Measurements from ENCODE around the gene FAM193A.
"Not testable (repeated sequence)": the region's sequence is repeated elsewhere in the genome, so short reads cannot be mapped to it uniquely, and the experiment has no call there.

Gene FAM193A

GRCh38 chr4:2738296-2738695 lies 201.8 kb downstream of the FAM193A start:
- not testable (repeated sequence) for H3K36me3 ChIP-seq (ENCODE audit: control insufficient read depth in 2 of 2, insufficient read depth in 2 of 2, low read length in 2 of 2); H3K27ac ChIP-seq (ENCODE audit: low read length); H3K4me3 ChIP-seq (ENCODE audit: low read length in 2 of 2); H3K27me3 ChIP-seq (ENCODE audit: control insufficient read depth in 1 of 2, insufficient read depth in 2 of 2, low read length in 2 of 2); H3K4me1 ChIP-seq (ENCODE audit: control insufficient read depth, insufficient read depth, low read length); H3K9ac ChIP-seq (ENCODE audit: low read length in 2 of 2); H3K9me3 ChIP-seq (ENCODE audit: control insufficient read depth in 2 of 2, low read length in 2 of 2)

DNA sequence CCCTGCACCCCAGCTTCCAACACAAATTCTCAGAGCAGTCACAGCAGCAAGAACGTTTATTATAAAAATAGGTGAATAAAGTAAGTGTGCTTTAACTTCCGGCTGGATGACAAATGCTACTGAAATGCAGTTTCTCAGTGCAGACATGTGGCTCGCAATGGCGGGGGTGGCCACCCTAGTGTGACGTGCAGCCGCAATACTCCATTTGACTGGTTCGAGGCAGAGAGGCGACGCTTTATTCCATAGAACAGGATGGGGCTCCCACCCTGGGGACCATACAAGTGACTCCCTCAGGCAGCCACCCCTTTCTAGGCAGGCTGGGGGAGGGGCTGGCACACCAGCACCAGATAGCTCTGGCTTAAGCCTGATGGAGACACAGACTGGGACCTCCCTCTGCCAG lies 205.2 kb downstream of the FAM193A start:
- no peak overlapping the region for H3K27ac ChIP-seq (ENCODE audit: low read length)
- no peaks in the 10 kb centered on the region for H3K27me3 ChIP-seq (ENCODE audit: control insufficient read depth in 1 of 2, insufficient read depth in 2 of 2, low read length in 2 of 2)
- no peaks in the 10 kb centered on the region for H3K4me1 ChIP-seq (ENCODE audit: control insufficient read depth, insufficient read depth, low read length)
- no peak overlapping the region for H3K9ac ChIP-seq (ENCODE audit: low read length in 2 of 2)
- no peak overlapping the region for H3K4me3 ChIP-seq (ENCODE audit: low read length in 2 of 2)
- peaks cover 0 to 2% of the 10 kb centered on the region in 2 donors for H3K9me3 ChIP-seq (ENCODE audit: control insufficient read depth in 2 of 2, low read length in 2 of 2)
- H3K36me3 ChIP-seq (ENCODE audit: control insufficient read depth in 2 of 2, insufficient read depth in 2 of 2, low read length in 2 of 2), result peaks cover 14 to 38% of the 10 kb centered on the region in 2 donors

DNA sequence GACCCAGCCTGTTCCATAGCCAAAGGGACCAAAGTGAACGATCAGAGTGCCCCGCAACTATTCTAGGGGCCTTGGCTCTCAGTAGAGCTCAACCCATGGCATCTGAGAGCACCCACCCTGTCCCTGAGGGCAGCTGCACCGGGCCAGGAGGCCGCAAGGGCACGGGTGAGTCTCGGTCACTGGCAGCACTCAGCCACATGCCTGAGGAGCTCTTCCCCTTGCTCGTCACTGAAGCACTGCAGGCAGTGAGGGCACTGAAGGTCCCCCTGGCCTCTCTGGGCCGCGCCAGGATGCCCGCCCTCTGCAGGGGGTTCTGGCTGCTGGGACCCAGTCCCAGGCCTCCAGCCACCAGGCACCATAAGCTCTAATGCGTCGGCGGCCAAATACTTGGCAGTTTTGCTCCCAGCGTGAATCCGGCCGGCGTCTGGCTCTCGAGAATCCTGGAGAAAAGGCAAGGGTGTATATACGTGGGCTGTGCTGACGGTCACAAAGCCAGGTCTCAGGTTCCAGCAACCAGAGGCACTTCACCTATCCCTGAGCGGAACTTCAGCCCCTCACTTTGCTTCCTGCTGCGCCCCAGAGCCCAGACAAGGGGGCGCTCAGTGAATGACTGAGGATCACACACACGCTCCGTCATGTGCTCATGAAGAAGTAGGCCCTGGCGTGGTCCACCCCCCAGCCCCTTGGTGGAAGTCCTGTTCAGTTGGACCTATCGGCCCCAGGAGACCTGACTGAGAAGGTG lies 205.8 kb downstream of the FAM193A start:
- Histone ChIP-seq H3K4me3 (ENCODE audit: low read length in 2 of 2) (no peak overlapping the region), H3K4me1 (ENCODE audit: control insufficient read depth, insufficient read depth, low read length) (peaks cover 5% of the 10 kb centered on the region), H3K9me3 (ENCODE audit: control insufficient read depth in 2 of 2, low read length in 2 of 2) (no peaks in the 10 kb centered on the region), H3K27ac (ENCODE audit: low read length) (no peak overlapping the region), H3K36me3 (ENCODE audit: control insufficient read depth in 2 of 2, insufficient read depth in 2 of 2, low read length in 2 of 2) (peaks cover 17 to 44% of the 10 kb centered on the region in 2 donors), H3K9ac (ENCODE audit: low read length in 2 of 2) (no peak overlapping the region), H3K27me3 (ENCODE audit: control insufficient read depth in 1 of 2, insufficient read depth in 2 of 2, low read length in 2 of 2) (no peaks in the 10 kb centered on the region)

GRCh38 chr4:2742823-2743517 lies 206.5 kb downstream of the FAM193A start:
- no peak overlapping the region for H3K4me3 ChIP-seq (ENCODE audit: low read length in 2 of 2)
- H3K27me3 ChIP-seq (ENCODE audit: control insufficient read depth in 1 of 2, insufficient read depth in 2 of 2, low read length in 2 of 2), result no peaks in the 10 kb centered on the region
- no peak overlapping the region for H3K27ac ChIP-seq (ENCODE audit: low read length)
- peaks cover 21 to 50% of the 10 kb centered on the region in 2 donors for H3K36me3 ChIP-seq (ENCODE audit: control insufficient read depth in 2 of 2, insufficient read depth in 2 of 2, low read length in 2 of 2)
- no peak overlapping the region for H3K9ac ChIP-seq (ENCODE audit: low read length in 2 of 2)
- H3K9me3 ChIP-seq (ENCODE audit: control insufficient read depth in 2 of 2, low read length in 2 of 2), result no peaks in the 10 kb centered on the region
- peaks cover 10% of the 10 kb centered on the region for H3K4me1 ChIP-seq (ENCODE audit: control insufficient read depth, insufficient read depth, low read length)

DNA sequence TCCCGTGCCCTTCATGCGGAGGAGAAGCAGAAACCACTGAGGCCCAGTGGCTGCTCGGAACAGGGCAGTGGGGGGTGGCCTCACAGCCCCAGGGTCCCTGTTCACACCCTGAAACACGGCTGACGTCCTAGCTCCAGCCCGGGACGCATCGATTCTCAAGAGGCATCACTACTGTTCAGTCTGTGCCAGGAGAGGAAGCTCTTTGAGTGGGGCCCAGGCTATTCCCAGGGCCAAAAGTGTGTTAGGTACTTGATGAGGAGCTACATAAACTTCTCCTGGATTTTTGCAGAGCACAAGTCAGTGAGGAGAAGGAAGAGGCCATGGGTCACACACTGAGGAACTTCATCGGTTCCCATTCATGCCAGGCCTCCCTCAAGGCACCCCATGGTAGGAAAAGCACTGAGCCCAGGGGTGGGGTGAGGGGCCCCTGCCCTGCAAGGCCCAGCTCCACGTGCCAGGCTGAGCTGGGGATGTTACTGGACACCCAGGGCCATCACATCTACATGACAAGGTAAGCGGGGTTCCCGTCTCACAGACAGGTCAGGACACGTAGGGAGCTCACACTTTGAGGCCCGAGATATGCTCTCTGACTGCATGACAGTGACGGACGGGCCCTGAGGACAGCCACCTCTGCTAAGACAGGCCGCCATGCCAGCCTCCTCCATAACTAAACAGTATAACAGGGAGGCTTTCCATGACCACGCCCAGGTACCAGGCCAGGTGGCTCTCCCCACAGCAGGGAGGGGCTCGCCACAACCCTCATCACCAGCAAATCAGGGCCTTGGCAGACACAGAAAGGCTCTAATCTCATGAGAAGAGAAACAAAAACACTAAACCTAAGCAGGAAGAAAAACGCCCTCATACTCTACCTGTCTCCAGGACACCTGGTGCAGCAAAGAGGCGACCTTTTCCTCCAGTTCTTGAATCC lies 207.3 kb downstream of the FAM193A start:
- H3K27ac ChIP-seq (ENCODE audit: low read length), result no peak overlapping the region
- no peak overlapping the region for H3K4me3 ChIP-seq (ENCODE audit: low read length in 2 of 2)
- peaks cover 21 to 50% of the 10 kb centered on the region in 2 donors for H3K36me3 ChIP-seq (ENCODE audit: control insufficient read depth in 2 of 2, insufficient read depth in 2 of 2, low read length in 2 of 2)

DNA sequence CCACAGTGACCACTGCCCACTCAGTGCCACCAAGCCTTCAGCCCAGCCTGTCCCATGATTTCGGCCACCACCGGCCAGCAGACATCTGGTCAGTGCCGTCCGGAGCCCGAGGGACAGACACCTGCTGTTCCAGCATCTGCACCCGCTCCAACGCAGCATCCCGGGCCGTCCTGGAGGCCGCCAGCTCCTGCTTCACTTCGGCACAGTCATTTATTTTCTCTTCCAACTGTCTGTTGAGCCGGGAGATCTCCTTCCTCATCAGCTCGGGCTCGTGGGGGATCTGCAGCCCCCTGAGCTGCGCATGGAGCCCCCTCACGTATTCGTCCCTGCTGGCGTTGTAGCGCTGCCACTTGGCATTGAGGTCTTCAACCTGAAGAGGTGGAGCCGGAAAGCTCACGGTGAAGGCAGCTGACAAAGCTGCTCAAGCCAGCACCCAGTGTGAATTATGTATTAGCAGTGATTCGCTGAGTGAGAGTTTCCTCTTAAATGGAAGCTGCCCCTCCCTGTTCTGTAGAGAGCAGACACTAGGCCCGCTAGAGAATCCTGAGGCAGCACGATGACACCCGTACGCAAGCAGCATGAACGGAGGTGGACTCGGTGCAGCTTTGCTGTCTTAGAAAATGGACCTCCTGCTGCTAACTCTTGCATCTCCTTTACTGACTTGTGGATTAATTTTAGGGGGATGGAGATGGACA lies 208.3 kb downstream of the FAM193A start:
- Histone ChIP-seq H3K27me3 (ENCODE audit: control insufficient read depth in 1 of 2, insufficient read depth in 2 of 2, low read length in 2 of 2) (no peaks in the 10 kb centered on the region), H3K9me3 (ENCODE audit: control insufficient read depth in 2 of 2, low read length in 2 of 2) (no peaks in the 10 kb centered on the region), H3K4me1 (ENCODE audit: control insufficient read depth, insufficient read depth, low read length) (peaks cover 10% of the 10 kb centered on the region), H3K27ac (ENCODE audit: low read length) (no peak overlapping the region), H3K9ac (ENCODE audit: low read length in 2 of 2) (no peak overlapping the region), H3K4me3 (ENCODE audit: low read length in 2 of 2) (no peak overlapping the region), H3K36me3 (ENCODE audit: control insufficient read depth in 2 of 2, insufficient read depth in 2 of 2, low read length in 2 of 2) (peaks cover 21 to 50% of the 10 kb centered on the region in 2 donors)

More for the DNA sequence above, 207.3 kb downstream of the FAM193A start:
- no peak overlapping the region for H3K9ac ChIP-seq (ENCODE audit: low read length in 2 of 2)
- no peaks in the 10 kb centered on the region for H3K27me3 ChIP-seq (ENCODE audit: control insufficient read depth in 1 of 2, insufficient read depth in 2 of 2, low read length in 2 of 2)
- peaks cover 10% of the 10 kb centered on the region for H3K4me1 ChIP-seq (ENCODE audit: control insufficient read depth, insufficient read depth, low read length)
- no peaks in the 10 kb centered on the region for H3K9me3 ChIP-seq (ENCODE audit: control insufficient read depth in 2 of 2, low read length in 2 of 2)

- Histone ChIP-seq H3K4me3 (ENCODE audit: low read length in 2 of 2) (no peak overlapping the region), H3K27ac (ENCODE audit: low read length) (no peak overlapping the region), H3K9me3 (ENCODE audit: control insufficient read depth in 2 of 2, low read length in 2 of 2) (no peaks in the 10 kb centered on the region), H3K27me3 (ENCODE audit: control insufficient read depth in 1 of 2, insufficient read depth in 2 of 2, low read length in 2 of 2) (no peaks in the 10 kb centered on the region), H3K4me1 (ENCODE audit: control insufficient read depth, insufficient read depth, low read length) (peaks cover 13% of the 10 kb centered on the region), H3K36me3 (ENCODE audit: control insufficient read depth in 2 of 2, insufficient read depth in 2 of 2, low read length in 2 of 2) (peaks cover 21 to 50% of the 10 kb centered on the region in 2 donors), H3K9ac (ENCODE audit: low read length in 2 of 2) (no peak overlapping the region)
Observed at GRCh38 chr4:2745516-2745915, 209.1 kb downstream of the FAM193A start.

DNA sequence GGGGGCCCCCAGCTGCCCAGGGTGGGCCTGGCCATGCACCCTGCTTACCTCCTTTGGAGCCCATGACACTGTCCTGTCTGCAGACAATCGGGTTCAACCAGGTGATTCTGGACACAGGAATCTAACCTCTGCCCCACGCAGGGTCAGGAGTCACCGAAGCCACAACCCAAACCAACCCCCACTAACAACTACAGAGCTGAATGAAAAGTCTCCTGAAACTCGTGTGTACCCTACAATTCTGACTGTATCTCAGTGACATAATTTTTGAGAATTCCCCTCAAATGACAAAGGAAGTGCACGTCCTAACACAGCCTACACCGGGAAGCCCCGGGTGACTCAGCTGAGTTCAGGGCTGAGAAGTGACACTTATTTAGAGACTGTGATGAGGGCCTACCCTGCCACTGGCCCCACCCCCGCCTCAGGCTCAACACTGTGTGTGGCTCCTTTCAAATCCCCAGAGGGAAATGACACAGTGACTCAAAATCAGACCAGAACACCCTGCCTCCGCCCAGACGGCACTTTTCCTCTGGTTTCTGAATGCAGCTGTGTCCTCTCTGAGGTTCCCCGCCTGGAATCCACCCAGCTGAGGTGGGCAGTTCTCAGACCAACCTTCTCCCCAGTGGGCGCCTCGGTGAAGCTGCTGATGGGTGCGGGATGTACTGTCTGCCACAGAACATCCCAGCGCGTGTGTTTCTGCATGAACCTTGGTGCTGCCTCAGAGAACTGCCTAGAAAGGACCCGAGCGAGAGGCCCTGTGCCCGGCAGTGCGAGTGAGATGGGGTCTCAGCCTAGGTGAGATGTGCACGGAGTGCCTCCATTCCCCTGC lies 209.7 kb downstream of the FAM193A start:
- no peaks in the 10 kb centered on the region for H3K27me3 ChIP-seq (ENCODE audit: control insufficient read depth in 1 of 2, insufficient read depth in 2 of 2, low read length in 2 of 2)
- H3K9ac ChIP-seq (ENCODE audit: low read length in 2 of 2), result no peak overlapping the region
- H3K4me3 ChIP-seq (ENCODE audit: low read length in 2 of 2), result no peak overlapping the region
- H3K27ac ChIP-seq (ENCODE audit: low read length), result no peak overlapping the region
- H3K36me3 ChIP-seq (ENCODE audit: control insufficient read depth in 2 of 2, insufficient read depth in 2 of 2, low read length in 2 of 2), result peaks cover 21 to 50% of the 10 kb centered on the region in 2 donors
- no peaks in the 10 kb centered on the region for H3K9me3 ChIP-seq (ENCODE audit: control insufficient read depth in 2 of 2, low read length in 2 of 2)
- H3K4me1 ChIP-seq (ENCODE audit: control insufficient read depth, insufficient read depth, low read length), result peaks cover 20% of the 10 kb centered on the region

GRCh38 chr4:2746891-2747695 lies 210.6 kb downstream of the FAM193A start:
- no peaks in the 10 kb centered on the region for H3K9me3 ChIP-seq (ENCODE audit: control insufficient read depth in 2 of 2, low read length in 2 of 2)
- no peak overlapping the region for H3K9ac ChIP-seq (ENCODE audit: low read length in 2 of 2)
- H3K4me3 ChIP-seq (ENCODE audit: low read length in 2 of 2), result no peak overlapping the region
- H3K27me3 ChIP-seq (ENCODE audit: control insufficient read depth in 1 of 2, insufficient read depth in 2 of 2, low read length in 2 of 2), result no peaks in the 10 kb centered on the region
- H3K27ac ChIP-seq (ENCODE audit: low read length), result no peak overlapping the region
- peaks cover 29% of the 10 kb centered on the region for H3K4me1 ChIP-seq (ENCODE audit: control insufficient read depth, insufficient read depth, low read length)
- peaks cover 21 to 50% of the 10 kb centered on the region in 2 donors for H3K36me3 ChIP-seq (ENCODE audit: control insufficient read depth in 2 of 2, insufficient read depth in 2 of 2, low read length in 2 of 2)
